GM23248 (cell line): ENCODE data around the gene LKAAEAR1.

Experiments
- EZH2 ChIP-seq: fragments of 200-600 bp; sonication (generic); IDR thresholded peaks from 2 replicates; pipeline ENCODE4 v1.6.1; 2018; ENCODE audit warnings: antibody characterized with exemption, mild to moderate bottlenecking; ENCODE audit not compliant: insufficient read depth, poor library complexity, severe bottlenecking
- EZH2phosphoT487 ChIP-seq: fragments of 200-600 bp; sonication (generic); IDR thresholded peaks from 2 replicates; pipeline ENCODE4 v1.6.1; 2018; ENCODE audit warnings: antibody characterized with exemption, moderate library complexity, mild to moderate bottlenecking, low read depth; ENCODE audit not compliant: insufficient read depth

DNA sequence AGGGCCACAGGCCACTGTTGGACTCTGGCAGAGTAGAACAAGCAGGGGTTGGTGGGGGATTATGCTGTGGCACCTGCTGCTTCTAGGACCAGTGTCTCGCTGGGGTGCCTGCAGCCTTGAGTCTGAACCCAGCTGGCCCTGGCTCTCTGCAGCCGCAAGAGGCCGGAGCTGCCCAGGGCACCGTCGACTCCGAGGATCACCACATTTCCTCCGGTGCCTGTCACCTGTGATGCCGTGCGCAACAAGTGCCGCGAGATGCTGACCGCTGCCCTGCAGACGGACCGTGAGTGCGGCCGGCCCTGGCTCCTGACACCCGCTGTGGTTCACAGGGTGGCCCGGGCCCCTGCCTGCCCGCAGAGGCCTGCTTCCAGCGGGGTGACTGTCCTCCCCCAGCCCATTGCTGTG, 15.0 kb downstream of the LKAAEAR1 start:
- TF ChIP-seq EZH2 (no peak), EZH2phosphoT487 (no peak)
